HK-2 (cell line): ENCODE measurements around the gene ERBB2.

Experiments
- DNase-seq: peaks from one replicate; pipeline ENCODE4 v3.0.0-alpha.2; 2018; ENCODE audit not compliant: unreplicated experiment

Gene ERBB2

GRCh38 chr17:39665642-39666224, 34.1 kb upstream of the ERBB2 start:
- DNase-seq, result no peak

DNA sequence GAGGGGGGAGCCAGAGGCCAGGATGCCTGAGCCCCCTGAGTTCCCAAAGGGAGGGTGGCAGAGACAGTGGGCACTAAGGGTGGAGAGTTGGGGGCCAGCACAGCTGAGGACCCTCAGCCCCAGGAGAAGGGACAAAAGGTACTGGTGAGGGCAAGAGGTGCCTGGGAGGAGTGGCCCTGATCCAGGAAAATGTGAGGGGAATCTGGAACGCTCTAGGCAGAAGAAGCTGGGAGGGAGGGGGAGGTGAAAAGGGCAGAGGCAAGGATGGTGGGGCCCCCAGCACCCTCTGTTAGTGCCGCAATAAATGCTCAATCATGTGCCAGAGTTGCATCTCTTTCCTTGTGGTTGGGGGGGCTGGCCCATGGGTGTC, 33.6 kb upstream of the ERBB2 start:
- no peak for DNase-seq

DNA sequence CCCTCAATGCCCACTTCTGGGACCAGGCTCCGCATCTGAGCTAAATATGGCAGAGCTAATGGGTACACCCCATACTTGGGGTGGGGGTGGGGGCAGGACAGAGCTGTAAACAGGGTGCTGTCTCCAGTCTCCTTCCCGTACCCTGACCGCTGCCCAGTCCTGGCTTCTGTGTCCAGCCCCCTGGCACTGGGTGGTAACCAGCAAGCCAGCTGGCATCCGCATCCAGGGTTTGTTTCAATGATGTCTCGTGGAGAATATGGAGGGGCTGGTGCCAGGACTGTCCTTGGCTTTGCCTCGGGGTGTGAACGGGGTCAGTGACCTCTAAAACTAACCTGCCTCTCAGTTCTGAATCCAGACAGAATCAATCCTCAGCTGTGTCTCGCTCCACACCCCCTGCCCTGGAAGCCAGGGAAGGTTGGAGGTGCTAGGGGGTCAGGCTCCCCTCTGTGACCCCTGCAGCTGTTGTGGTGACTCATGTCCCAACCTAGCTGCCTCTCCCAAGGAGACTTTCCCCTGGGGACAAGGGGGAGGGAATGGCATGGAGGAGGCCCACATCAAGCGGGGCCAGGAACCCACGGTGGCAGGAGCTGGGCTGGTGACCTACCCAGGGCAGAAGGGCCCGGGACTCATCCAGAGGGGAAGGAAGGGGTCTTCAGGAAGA, 33.1 kb upstream of the ERBB2 start:
- DNase-seq, result no peak

DNA sequence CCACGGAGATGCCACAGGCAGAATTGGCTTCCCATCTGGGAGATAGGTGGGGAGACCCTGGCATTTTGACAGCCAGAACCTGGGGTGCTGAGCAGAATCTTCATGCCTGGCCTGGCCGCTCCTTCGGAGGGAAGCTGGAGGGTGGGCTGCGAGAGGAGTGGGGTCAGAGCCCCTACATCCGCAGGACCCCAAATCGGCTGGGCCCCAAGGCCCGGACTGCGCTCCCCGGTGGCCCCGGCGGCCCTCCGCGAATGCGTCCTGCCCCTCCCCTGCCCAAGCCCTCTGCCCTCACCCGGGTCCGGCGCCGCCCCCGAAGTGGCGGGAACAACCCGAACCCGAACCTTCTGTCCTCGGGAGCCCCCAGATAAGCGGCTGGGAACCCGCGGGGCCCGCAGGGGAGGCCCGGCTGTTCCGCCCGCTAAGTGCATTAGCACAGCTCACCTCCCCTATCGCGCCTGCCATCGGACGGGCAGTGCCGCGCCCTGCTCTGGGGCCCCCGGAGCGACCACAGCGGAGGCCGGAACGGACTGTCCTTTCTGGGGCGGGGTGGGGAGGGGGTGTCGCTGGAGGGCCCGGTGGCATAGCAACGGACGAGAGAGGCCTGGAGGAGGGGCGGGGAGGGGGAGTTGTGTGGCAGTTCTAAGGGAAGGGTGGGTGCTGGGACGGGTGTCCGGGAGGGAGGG, 32.5 kb upstream of the ERBB2 start:
- DNase-seq, result no peak

DNA sequence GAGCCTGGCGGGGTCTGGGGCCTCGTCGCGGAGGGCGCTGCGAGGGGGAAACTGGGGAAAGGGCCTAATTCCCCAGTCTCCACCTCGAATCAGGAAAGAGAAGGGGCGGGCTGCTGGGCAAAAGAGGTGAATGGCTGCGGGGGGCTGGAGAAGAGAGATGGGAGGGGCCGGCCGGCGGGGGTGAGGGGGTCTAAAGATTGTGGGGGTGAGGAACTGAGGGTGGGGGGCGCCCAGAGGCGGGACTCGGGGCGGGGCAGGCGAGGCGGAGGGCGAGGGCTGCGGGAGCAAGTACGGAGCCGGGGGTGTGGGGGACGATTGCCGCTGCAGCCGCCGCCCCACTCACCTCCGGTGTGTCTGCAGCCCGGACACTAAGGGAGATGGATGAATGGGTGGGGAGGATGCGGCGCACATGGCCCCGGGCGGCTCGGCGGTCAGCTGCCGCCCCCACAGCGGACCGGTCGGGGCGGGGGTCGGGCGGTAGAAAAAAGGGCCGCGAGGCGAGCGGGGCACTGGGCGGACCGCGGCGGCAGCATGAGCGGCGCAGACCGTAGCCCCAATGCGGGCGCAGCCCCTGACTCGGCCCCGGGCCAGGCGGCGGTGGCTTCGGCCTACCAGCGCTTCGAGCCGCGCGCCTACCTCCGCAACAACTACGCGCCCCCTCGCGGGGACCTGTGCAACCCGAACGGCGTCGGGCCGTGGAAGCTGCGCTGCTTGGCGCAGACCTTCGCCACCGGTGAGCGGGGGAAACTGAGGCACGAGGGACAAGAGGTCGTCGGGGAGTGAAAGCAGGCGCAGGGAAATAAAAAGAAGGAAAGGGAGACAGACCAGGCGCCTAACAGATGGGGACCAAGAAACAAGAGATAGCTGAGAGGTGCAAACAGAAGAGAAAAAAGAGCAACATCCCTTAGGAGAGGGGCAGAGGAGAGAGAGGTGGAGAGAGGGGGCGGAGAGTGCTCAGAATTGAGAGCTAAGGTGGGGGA, 31.6 kb upstream of the ERBB2 start, which contains the start of gene PNMT:
Gene PNMT, plus strand, starts transcription at position 509 of the 980 bp plus-strand sequence. Its CDS starts 23 bp downstream, at position 532.
- DNase-seq, result peak; percentile 66

DNA sequence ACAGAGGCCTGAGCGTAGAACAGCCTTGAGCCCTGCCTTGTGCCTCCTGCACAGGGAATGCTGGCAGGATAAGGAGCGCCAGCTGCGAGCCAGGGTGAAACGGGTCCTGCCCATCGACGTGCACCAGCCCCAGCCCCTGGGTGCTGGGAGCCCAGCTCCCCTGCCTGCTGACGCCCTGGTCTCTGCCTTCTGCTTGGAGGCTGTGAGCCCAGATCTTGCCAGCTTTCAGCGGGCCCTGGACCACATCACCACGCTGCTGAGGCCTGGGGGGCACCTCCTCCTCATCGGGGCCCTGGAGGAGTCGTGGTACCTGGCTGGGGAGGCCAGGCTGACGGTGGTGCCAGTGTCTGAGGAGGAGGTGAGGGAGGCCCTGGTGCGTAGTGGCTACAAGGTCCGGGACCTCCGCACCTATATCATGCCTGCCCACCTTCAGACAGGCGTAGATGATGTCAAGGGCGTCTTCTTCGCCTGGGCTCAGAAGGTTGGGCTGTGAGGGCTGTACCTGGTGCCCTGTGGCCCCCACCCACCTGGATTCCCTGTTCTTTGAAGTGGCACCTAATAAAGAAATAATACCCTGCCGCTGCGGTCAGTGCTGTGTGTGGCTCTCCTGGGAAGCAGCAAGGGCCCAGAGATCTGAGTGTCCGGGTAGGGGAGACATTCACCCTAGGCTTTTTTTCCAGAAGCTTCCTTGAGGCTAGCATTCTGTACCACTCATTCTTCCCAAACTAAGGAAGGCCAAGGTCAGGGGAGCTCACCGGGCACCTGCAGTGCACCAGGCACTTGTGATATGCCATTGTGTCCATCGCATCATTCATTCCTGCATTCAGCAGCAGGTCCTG, 29.7 kb upstream of the ERBB2 start:
- no peak for DNase-seq

- DNase-seq, result no peak
These were observed 29.1 kb upstream of the ERBB2 start for GRCh38 chr17:39670746-39671145.

DNA sequence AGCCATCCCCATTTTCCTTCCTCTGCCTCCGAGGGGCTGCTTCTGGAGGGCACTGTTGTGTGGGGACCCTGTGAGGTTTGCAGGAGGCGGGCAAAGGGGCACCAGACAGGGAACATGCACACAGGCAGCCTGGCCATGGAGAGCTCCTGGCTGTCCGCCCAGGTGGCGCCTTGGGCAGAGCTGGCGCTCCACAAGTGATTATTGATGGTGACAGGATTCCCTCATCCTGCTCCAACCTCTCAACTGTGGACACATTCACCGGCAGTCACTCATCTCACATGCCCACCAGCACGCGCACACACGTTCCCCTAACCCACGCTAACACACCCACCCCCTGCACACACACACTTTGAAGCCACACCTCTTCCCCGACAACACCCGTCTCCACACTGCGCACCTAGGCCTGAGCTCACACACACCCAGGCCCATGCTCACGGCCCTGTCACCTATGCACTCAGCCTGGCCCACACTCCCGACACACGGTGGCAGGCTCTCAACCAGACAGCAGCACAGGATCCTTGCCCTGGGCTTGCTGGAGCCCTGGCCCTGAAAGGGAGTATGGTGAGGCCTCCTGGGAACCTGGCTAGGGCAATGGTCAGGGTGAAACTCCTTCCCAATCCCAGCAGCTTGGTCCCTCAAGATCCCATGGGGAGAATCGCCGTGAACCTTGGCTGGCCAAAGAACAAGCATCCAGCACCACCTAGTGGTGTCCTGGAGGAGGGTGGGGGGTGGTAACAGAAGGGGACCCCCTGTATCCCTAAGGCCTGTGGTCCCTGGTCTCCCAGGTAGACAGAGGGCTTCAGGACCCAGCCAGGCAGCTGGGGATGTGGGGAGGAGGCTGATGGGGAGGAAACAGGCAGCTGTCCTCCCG, 28.0 kb upstream of the ERBB2 start:
- no peak for DNase-seq

DNA sequence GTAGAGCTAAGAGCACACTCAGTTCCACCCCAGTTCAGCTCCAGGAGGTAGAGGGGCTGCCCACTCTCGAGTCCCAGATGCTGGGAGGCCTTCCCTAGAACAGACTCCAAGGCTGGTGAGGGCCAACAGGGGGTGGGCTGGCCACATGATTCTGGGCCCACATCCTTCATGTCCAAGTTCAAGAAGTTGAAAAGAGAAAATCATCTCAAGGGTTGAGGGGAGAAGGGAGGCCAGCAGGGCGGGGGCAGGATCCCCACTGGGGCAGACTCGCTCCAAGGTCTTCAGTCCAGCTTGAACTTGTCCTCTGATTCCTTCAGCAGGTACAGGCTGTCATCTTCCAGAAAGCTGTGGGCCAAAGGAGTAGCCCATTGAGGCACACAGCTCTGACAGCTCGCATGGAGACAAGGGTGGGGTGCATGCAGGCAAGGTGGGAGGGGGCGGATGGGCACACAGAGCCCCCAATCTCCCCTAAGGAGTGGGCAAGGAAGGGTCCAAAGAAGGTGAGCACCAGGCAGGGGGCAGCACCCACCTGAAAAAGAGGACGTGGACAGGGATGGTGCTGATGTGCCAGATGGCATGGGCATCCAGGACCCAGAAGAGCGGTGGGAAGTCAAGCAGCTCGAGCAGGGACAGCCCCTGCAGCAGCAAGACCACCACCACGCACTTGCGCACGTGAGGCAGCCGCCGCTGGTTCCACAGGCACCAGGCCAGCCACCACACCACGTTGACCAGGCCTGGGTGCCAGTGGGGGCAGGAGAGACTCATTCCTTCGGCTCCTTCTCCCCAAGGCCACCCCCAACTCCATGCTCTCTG, 27.1 kb upstream of the ERBB2 start:
- no peak for DNase-seq

- DNase-seq, result no peak
These were observed 26.4 kb upstream of the ERBB2 start for GRCh38 chr17:39673335-39674081.

GRCh38 chr17:39674179-39674578, 25.7 kb upstream of the ERBB2 start:
- no peak for DNase-seq

DNA sequence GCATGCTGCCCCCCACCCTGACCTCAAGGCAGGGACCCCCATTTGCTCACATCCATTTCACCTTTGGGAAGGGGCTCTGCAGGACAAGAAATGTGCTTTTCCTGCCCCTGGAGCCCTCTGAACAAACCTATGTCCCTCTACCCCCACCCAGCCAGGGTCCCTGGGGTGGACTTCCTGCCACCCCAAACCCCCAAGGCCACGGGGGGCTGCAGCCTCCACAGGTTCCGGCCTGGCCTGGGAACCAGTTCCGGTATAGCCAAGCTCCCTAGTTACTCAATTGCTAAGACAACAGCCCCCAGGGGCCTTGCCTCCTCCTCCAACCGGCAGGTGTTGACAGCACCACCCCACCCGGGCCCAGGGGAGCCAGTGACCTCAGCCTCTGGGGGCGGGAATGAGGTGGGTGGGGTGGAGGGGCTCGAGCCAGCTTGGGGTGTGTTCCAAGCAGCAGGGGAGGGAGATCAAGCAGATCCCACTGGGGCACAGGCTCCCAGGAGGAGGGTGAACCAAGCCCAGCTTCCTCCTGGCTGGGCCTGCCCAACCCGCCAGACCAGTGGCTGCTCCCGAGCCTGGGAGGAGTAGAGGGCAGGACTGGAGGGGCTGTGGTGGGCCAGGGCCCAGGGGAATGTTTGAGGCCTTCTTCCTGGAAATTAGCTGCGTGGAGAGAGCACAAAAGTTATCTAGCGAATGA, 25.0 kb upstream of the ERBB2 start:
- peak; percentile 33 for DNase-seq

DNA sequence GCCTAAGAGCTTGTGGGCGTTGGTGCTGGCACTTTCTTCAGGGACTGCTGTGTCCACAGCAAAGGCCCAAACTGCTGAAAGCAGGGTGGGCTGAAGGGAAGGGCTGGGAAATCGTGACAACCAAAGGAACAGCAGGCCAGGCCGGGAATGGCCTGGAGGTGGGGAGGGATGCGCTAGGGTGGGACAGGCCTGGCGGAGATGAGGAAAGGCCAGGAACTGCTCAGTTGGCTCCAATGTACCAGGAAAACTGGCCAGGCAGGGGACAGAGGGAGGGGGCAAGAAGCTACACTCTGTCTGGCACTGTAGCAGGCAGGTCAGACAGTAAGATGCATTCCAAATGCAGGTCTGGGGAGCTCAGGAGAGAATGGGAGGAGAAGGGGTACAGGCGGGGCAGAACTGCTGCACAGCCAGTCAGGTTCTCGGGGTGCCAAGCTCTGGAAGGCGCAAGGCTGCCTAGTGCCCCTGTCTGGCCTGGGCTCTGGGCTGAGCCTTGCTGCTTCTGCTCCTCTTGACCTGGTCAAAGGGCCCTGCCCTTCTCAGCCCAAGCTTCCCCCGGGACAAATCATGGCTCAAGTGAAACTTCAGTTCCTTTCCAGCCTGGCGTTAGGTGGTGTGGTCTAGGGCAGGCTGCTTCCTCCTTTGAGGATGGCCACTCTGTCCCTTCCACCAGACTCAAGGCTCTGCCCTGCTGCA, 24.3 kb upstream of the ERBB2 start:
- DNase-seq, result no peak

GRCh38 chr17:39676198-39676819, 23.6 kb upstream of the ERBB2 start:
- DNase-seq, result peak; percentile 61

GRCh38 chr17:39677072-39677471, 22.8 kb upstream of the ERBB2 start:
- DNase-seq, result no peak

GRCh38 chr17:39677542-39678339, 22.1 kb upstream of the ERBB2 start:
- no peak for DNase-seq
